T follicular helper cell (primary cell): ENCODE measurements around the gene ZNF425.
"Not testable (repeated sequence)": the region's sequence is repeated elsewhere in the genome, so short reads cannot be mapped to it uniquely, and the experiment has no call there.

ENCODE experiments used
- DNase-seq: peaks from one replicate; pipeline ENCODE4 v3.0.0-alpha.2; 2020; ENCODE audit warnings: low read depth

Gene ZNF425

DNA sequence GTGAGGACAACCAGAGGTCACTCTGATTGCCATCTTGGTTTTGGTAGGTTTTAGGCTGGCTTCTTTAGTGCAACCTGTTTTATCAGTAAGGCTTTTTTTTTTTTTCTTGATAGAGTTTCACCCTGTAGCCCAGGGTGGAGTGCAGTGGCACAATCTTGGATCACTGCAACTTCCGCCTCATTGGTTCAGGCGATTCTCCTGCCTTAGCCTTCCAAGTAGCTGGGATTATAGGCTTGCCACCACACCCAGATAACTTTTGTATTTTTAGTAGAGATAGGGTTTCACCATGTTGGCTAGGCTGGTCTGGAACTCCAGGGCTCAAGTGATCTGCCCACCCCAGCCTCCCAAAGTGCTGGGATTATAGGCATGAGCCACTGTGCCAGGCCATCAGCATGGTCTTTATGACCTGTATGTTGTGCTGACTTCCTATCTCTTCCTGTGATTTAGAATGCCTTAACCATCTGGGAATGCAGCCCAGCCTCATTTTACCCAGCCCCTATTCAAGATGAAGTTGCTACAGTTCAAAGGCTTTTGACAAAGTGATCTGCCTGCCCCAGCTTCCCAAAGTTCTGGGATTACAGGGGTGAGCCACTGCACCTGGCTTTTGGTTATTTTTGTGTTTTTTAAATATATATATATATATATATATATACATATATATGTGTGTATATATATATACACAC lies 7.0 kb upstream of the ZNF425 start:
- no peak for DNase-seq

DNA sequence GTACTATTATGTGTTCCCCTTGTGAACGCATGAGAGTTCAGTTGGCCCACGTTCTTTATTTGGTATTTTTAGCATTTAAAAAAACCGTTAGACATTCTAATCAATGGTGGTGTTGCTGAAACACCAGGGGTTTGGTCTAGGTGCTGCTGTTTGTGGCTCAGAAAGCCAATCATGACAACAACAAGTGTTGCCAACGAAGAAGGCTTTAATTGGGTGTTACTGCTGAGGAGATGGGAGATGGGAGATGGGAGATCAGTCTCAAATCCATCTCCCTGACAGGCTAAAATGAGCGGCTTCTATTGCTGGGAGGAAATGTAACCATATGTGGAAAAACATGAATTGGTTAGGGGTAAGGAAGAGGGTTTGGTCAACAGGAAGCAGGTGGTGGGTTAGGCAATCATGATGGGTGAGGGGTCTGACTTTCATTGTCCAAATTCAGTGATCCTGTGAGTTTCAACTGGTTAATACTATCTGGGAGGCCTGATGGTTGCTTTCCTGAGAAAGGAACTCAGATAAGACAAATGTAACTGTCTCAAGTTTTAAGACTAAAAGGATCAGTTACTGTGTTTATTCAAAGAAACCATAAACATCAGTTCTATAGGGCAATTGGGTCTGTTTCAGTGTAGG lies 4.6 kb upstream of the ZNF425 start:
- DNase-seq: no peak

DNA sequence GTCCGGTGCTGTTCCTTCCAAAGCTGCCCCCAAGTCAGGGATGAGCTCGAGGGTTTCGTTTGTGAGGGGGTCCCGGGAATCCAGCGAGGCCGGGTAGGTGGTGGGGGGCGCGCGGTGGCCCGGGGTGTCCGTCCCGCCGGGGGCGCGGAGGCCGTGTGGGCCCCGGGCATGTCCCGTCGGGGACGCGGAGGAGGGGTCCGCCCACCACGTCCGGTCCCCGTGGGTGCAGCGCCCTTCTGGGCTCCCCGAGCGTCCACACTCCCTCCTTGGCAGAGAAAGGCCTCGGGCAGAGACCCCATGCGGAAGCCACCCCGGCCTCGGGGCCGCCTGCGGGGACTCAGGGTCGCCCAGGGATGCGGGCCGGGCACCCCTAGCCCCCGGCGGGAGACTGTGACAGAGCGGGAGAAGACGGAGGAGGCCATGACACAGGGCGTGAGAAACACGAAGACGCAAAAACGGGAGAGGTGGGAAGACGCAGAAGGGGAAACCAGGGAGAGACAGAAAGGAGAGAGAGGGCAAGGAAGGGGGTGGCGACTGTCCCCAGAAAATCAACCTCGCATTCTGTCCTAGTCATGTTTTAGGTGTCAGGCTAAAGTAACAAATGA lies 640 bp upstream of the ZNF425 start:
- no peak for DNase-seq

DNA sequence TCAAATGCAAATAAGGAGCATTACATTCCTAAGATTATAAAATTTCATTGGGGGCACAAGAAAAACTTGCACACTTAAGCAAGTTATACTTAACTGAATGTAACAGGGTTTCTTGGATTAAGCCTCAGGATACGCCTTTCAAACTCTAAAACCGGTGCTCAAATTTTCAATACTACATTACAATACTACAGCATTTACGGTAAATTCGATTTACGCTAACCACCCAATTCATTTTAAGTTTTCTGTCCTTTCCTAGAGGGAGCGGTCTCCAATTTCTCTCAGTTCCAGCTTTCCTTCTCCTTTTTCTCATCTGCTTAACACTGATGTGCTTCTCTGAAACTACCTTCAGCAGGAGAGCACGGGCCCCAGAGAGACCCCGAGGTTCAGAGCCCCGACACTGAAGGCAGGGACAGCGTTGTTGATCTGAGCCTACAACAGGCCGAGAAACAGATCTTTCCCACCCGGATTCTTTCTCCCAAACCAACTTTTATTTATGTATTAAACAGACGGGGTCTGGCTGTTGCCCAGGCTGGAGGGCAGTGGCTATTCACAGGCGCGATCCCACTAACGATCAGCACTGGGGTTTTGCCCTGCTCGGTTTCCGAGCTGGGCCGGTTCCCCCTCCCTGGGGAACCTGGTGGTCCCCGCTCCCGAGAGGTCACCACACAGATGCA lies 798 bp downstream of the ZNF425 start:
- no peak for DNase-seq

DNA sequence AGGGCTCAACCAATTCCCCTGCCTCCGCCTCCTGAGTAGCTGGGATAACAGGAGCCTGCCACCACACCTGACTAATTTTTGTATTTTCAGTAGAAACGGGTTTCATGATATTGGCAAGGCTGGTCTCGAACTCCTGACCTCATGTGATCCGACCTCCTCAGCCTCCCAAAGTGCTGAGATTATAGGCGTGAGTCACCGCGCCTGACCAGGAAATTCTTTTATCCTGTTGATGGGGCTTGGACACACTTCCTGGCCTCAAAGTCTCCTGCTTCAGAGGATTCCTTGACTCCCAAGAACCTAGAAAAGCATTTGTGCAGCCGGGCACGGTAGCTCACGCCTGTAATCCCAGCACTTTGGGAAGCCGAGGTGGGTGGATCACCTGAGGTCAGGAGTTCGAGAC lies 16.2 kb downstream of the ZNF425 start:
- DNase-seq: no peak

DNA sequence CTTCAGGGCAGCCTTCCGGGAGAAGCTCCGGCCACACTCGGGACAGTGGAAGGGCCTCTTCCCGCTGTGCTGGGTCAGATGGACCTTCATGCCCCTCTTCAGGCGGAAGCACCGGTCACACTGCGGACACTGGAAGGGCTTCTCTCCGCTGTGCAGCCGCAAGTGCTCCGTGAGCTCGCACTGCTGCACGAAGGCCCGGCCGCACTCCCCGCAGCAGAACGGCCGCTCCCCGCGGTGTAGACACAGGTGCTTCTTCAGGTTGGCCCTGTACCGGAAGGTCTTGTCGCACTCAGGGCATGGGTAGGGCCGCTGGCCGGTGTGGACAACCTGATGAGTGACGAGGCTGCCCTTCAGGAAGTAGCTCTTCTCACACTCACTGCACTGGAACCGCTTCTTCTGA lies 21.4 kb downstream of the ZNF425 start:
- no peak for DNase-seq

DNA sequence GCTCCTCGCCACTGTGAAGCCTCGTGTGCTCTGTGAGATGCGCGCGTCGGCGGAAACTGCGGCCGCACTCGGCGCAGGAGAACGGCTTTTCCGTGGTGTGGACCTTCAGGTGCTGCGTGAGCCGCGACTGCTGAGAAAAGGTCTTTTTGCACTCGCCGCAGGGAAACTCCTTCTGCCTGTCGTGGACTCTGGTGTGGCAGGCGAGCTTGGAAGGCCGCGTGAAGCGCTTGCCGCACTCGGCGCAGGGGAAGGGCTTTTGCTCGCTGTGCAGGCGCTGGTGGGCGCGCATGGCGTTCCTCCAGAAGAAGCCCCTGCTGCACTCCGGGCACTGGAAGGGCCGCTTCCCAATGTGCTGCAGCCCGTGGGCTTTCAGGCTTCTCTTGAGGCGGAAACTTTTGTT lies 21.9 kb downstream of the ZNF425 start:
- DNase-seq: no peak

DNA sequence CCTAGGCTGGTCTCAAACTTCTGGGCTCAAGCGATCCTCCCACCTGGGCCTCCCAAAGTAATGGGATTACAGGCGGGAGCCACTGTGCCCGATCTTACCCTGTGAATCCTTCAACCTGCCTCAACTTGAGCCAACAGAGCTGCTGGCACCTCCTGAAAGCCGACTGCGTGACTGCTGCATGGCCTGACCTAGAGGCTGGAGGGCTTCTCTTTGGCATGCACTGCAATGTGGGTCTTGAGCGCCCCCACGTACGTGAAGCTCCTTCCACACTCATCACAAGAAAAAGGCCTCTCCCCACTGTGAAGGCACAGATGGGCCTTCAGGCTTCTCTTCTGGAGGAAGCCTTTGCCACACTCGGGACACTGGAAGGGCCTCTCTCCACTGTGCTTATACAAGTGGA lies 22.7 kb downstream of the ZNF425 start:
- no peak for DNase-seq

DNA sequence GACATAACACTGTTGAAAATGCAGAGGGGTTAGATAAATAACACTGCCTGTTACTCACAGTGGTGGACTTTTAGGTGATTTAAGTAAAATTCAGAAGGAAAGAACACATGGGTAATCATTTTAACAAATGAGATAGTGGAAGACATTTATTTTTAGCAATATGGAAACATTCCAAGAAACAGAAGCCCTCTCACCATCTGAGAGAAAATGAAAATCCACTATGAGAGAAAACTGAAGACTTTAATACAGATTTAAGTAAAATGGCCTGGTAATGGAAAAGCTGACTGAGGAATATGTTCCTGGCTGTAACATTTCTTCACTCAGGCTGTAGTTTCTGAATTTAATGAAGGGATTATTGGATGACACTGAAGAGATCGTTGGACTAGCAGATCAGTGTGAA lies 23.5 kb downstream of the ZNF425 start:
- DNase-seq: no peak

DNA sequence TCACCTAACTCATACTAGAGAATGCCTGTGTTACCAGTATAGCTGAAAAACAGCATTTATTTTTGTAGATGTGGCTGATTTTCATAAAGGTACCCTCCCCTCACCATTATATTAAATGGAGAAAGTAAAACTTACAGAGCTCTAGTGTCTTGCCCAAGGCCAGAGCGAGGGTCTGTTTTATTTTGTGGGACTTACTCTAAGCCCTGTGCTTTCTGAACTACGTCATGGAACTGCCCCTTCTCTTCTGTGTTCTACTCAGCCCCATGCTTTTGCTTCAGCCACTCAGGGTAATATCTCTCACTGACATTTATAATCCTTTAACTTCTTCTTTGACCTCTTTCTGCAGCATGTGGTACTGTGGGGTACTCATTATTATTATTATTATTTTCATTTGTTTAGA lies 25.3 kb downstream of the ZNF425 start:
- DNase-seq: no peak

DNA sequence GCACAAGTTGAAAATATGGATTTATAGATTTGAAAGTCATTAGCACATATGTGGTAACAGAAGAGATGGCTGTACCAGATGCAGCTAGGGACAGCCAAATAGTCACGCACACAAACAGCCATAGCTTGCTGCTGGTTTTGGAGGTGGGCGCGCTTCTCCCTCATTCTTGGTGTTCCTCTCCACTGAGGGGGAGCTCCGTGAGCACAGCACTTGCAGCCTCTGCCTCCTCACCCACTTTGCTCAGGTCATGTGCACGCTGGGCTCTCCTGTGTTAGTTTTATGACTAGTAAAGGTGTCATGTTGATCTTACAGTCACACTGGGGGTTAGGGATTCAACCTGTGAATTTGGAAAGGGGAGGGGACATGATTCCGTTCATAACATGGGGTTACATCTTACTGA lies 27.1 kb downstream of the ZNF425 start:
- no peak for DNase-seq

DNA sequence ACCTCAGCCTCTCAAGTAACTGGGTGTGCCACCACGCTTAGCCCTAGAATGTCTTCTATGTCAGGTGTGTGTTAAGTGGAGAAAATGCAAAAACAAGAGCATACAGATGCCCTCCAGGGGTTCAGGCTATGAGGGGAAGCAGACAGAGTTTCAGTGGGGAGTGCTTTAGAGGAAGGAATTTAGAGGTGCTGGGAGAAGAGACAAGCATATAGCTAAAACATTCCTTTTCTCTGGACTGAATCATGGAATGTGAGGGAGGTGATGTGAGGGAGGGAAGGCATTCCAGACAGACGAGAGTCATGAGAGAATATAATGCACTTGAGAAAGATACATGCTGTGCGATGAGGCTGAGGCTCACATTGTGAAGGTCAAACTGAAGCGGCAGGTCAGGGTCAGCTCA lies 29.0 kb downstream of the ZNF425 start:
- no peak for DNase-seq

DNA sequence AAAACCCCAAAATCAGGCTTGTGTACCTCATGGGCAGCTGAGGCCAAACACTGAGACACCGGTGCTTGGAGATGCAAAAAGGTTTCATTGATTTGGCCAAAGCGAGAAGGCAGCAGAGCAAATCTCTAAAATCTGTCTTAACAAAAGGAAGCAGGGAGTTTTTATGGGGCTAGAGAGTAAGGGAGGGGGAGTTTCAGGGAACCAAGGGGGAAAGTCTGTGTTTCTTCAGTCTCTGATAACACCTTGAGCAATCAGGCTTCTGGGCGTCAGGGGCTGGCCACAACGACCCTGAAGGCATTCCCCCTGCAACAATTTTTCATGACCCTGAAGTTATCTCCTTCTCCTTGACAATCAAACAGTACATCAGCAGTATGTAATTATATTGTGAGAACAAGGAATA lies 32.9 kb downstream of the ZNF425 start:
- DNase-seq: no peak

DNA sequence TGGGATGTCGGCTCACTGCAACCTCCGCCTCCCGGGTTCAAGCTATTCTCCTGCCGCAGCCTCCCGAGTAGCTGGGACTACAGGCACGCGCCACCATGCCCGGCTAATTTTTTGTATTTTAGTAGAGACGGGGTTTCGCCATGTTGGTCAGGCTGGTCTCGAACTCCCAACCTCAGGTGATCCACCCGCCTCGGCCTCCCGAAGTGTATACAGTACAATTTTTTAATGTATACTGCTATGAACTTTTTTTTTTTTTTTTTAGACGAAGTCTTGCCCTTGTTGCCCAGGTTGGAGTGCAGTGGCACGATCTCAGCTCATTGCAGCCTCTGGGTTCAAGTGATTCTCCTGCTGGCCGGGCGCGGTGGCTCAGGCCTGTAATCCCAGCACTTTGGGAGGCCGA lies 33.9 kb downstream of the ZNF425 start:
- not testable (repeated sequence) for DNase-seq

DNA sequence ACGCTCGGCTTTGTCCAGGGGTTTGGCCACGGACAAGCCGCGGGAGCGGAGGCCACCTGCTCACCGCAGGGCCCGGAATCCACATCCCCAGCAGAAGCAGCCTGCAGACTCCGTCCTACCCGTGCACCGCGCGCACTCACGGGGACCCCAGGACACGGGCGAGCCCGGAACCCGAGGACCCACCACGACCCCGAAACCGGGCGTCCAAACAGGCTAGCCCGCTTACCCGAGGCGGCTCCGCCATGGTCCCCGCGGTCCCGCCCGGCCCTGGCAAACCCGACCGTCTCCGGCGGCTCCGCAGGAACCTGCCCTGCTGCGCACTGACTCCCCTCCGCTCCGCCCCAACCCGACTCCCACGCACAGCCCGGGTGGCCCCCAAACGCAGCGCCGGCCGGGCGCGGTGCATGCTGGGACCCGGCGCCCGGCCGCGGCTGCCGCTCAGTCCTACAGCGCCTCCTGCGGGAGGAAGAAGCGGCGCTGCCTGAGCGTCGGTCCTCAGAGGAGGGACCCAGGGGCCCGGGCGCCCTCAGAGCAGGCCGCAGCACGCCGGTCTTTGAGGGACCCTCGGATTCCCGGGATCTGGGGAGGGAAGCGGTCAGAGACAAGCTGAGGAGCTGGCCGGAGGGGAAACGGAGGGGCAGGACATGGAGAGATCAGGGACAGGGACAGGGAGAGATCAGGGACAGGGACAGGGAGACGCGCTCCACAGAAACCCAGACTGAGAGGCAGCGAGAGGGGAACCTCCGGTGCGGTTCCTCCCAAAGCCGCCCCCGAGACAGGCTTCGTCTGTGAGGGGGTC lies 35.5 kb downstream of the ZNF425 start, which contains the start of gene ZNF786:
Gene ZNF786, minus strand, starts transcription at position 322 of the 799 bp plus-strand sequence. Its CDS starts 78 bp downstream, at position 244.
- peak; percentile 86 for DNase-seq

DNA sequence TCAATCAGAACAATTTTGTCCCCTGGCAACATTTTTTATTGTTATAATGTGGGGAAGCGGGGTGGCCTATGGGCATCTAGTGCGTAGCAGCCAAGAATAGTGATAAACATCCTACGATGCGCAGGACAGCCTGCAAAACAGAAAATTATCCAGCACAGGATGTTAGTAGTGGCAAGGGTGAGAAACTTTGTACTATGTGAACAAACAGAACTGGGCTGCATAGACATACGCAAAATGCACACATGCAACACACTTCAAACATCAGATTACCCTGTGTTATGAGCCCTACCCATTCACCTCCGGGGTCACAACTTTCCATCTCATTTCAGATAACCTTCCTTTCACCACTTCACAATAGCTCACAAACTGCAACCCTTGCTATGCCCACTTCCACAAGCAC lies 38.7 kb downstream of the ZNF425 start:
- DNase-seq: no peak

DNA sequence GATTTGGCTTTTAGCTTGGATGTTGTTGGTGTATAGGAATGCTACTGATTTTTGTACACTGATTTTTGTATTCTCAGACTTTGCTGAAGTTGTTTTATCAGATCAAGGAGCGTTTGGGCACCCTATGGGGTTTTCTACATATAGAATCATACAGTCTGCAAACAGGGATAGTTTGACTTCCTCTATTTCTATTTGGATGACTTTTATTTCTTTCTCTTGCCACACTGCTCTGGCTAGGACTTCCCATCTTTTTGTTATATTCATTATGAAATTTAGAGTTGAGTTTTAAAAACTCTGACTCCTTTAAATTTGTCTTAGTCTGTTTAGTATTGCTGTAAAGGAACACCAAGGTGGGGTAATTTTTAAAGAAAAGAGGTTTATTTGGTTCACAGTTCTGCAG lies 40.3 kb downstream of the ZNF425 start:
- no peak for DNase-seq

DNA sequence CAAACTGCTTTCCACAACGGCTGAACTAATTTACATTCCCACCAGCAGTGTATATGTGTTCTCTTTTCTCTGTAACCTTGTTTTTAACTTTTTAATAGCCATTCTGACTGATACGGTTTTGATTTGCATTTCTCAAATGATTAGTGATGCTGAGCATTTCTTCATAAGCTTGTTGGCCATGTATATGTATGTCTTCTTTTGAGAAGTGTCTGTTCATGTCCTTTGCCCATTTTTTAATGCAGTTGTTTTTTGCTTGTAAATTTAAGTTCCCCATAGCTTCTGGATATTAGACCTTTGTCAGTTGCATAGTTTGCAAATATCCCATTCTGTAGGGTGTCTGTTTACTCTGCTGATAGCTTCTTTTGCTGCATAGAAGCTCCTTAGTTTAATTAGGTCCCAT lies 41.7 kb downstream of the ZNF425 start:
- DNase-seq: no peak

DNA sequence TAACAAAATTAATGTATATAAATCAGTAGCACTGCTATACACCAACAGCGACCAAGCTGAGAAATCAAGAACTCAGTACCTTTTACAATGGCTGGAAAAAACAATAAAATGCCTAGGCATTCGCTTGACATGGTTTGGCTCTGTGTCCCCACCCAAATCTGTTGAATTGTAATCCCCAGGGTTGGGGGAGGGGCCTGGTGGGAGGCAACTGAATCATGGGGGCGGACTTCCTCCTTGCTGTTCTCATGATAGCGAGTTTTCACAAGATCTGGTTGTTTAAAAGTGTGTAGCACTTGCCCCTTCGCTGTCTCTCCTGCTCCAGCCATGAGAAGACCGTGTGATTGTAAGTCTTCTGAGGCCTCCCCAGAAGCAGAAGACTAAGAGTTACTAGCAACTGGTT lies 44.2 kb downstream of the ZNF425 start:
- no peak for DNase-seq

DNA sequence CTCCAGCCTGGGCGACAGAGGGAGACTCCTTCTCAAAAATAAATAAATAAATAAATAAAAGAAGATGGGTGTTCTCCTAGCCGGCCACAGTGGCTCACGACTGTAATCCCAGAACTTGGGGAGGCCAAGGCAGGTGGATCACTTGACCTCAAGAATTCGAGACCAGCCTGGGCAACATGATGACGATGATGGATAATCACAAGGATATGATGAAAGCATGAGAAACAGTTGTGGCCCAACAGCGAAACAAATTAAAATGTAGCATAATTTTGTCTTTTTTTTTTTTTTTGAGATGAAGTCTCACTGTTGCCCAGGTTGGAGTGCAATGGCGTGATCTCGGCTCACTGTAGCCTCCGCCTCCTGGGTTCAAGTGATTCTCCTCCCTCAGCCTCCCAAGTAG lies 48.5 kb downstream of the ZNF425 start:
- DNase-seq: no peak

DNA sequence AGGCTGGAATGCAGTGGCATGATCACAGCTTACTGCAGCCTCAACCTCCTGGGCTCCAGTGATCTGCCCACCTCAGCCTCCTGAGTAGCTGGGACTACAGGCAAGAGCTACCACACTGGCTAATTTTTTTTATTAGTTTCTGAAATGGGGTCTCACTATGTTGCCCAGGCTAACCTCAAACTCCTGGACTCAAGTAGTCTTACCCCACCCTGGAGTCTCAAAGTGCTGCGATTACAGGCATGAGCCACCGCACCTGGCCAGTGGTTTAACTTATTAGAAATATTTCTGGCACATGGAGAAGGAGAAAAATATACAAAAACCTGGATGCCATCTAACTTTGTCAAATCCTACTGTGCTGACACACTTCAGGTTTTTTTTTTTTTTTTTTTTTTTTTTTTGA lies 50.8 kb downstream of the ZNF425 start:
- DNase-seq: no peak
